Caco-2 (cell line): ENCODE data around the gene AMIGO2. TPM values are rescaled to one million over a fixed set of nuclear protein-coding genes. Genes with fewer than 3 reads are reported as not detected.

ENCODE experiments used
- BruUV-seq: library from RNA; stranded (reverse); fragments of 400-500 nt; replicated peaks from 2 replicates; lab custom pipeline; 2021; lab: Mats Ljungman, UMichigan
- CTCF ChIA-PET: fragments of 300-600 bp; sonication (Branson Sonifier 250); formaldehyde crosslinking; loops from one replicate; lab custom pipeline; 2022; ENCODE audit warnings: antibody characterized with exemption; lab: Charles Lee
- POLR2A ChIA-PET: fragments of 300-600 bp; sonication (Branson Sonifier 250); formaldehyde crosslinking; loops from one replicate; lab custom pipeline; 2022; ENCODE audit warnings: antibody characterized with exemption; lab: Charles Lee
- DNase-seq, 2 experiments: peaks; one replicate each; pipeline versions ENCODE4 v3.0.0 to v3.0.0-alpha.2; 2020 to 2022
- H3K27me3 ChIP-seq: replicated peaks from 2 replicates; pipeline ENCODE4 v1.6.0; 2011; ENCODE audit warnings: low read length; ENCODE audit not compliant: control insufficient read depth, insufficient read depth
- H3K36me3 ChIP-seq: 2 replicates; pipeline ENCODE4 v1.5.1; 2011; ENCODE audit warnings: low read length; ENCODE audit not compliant: control insufficient read depth, insufficient read depth
- H3K4me1 ChIP-seq: fragments of 250-450 bp; sonication (Bioruptor Pico); 2 replicates; pipeline ENCODE4 v1.5.1; 2020; ENCODE audit warnings: mild to moderate bottlenecking
- H3K4me3 ChIP-seq: 2 replicates; pipeline ENCODE4 v1.5.1; 2011; ENCODE audit warnings: low read depth, mild to moderate bottlenecking, control low read depth, low read length
- H3K9me3 ChIP-seq: fragments of 250-450 bp; sonication (Bioruptor Pico); 2 replicates; pipeline ENCODE4 v1.5.1; 2020; ENCODE audit warnings: mild to moderate bottlenecking, moderate library complexity
- H3K27ac Mint-ChIP-seq: one replicate; pipeline ENCODE4 v1.8.0; 2022; ENCODE audit warnings: mixed read lengths; ENCODE audit not compliant: unreplicated experiment
- H3K27me3 Mint-ChIP-seq: one replicate; pipeline ENCODE4 v1.8.0; 2022; ENCODE audit warnings: mixed read lengths; ENCODE audit not compliant: insufficient read depth, unreplicated experiment
- H3K36me3 Mint-ChIP-seq: one replicate; pipeline ENCODE4 v1.8.0; 2022; ENCODE audit warnings: mild to moderate bottlenecking, mixed read lengths; ENCODE audit not compliant: insufficient read depth, unreplicated experiment
- H3K4me1 Mint-ChIP-seq: one replicate; pipeline ENCODE4 v1.8.0; 2022; ENCODE audit warnings: low read depth, mixed read lengths; ENCODE audit not compliant: unreplicated experiment
- H3K4me3 Mint-ChIP-seq: one replicate; pipeline ENCODE4 v1.8.0; 2022; ENCODE audit warnings: mild to moderate bottlenecking, moderate library complexity, mixed read lengths; ENCODE audit not compliant: unreplicated experiment
- H3K9me3 Mint-ChIP-seq: one replicate; pipeline ENCODE4 v1.8.0; 2022; ENCODE audit warnings: mixed read lengths; ENCODE audit not compliant: unreplicated experiment
- intact Hi-C: fragments of 100-400 bp; cut with micrococcal nuclease; formaldehyde crosslinking; loops from one replicate; pipeline ENCODE4 v1.10.0; 2022; ENCODE audit not compliant: unreplicated experiment
- total RNA-seq: library from RNA; stranded (reverse); gene quantifications from 2 replicates; pipeline ENCODE4 v1.2.3, GENCODE V29; 2022
- TF ChIP-seq, protein P1 (sequence below), 2 experiments: fragments of 200-600 bp in 1 of 2; IDR thresholded peaks; 1 replicate in 1 of 2; 2 replicates in 1 of 2; pipeline versions ENCODE4 v1.5.1 to v1.8.0; 2011 to 2022; ENCODE audit warnings: antibody characterized with exemption in 1 of 2, control low read depth in 1 of 2, inconsistent platforms in 1 of 2, low read depth in 1 of 2, low read length in 1 of 2, mild to moderate bottlenecking in 1 of 2, moderate library complexity in 1 of 2; ENCODE audit not compliant: insufficient read depth in 1 of 2, severe bottlenecking in 1 of 2, unreplicated experiment in 1 of 2

The AMIGO2 gene
- total RNA-seq, 1 experiment from 2014 or later, result 1.6 TPM

DNA sequence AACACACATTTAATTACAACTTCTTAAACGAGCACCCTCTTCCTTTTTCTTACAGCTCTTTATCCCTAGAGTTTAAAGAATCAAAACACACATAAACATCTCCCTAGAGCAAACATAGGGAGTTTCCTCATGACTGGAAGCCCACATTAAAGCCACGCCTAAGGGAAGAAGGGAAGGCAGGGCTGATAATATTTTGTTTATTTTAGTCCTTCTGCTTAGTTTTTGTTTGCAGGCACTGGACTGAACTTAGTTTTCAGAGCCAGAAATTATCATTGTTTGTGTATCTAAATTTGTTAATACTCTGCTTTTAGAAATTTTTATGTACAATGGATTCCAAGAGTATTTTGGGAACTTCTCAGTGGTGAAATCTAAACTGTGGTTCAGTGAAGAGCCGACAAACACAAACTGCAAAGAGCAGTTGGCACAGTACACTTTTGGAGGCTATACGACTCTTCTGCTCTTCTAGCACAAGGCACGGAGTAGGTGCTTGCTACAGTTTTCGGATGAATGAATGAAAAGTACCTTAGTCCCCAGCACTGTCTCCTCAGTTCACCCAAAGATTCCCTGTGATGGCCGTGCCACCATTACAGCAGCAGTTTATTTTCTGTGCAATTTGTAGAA is 17.6 kb upstream of the AMIGO2 start:
- no peak overlapping the region for H3K27ac Mint-ChIP-seq

DNA sequence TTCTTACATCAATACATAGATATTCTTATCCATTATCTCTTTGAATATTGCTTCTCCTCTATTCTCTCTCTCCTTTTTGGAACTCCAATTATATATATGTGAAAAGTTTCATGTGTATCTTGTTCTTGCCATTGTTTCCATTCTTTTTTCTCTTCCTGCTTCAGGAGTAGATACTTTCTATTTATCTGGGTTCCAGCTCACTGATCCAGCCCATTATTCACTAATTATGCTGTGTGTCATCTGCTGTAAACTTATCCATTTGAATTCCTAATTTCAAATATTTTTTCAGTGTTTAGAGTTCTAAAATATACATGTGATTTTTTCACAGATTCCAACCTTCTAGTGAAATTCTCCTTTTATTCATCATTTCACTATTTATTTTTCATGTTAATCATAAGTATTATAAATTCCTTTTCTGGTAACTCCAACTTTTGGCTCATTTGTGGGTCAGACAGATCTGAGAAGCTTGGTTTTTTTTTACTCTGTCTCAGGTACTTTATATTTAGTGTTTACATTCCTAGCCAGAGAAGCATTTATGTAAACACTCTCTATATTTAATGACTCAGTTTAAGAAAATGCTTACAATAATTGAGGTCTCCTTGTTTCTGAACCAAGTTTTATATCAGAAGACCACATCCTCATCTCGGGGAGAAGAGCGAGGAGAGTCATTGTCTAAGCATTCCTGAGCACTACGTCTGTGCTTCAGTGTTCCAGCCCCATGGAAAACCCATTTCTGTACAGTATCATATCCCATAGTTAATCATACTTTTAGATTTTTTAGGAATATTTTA is 15.9 kb upstream of the AMIGO2 start:
- no TSS peak for BruUV-seq
- CTCF ChIA-PET, result interaction anchor here (0.6 kb wide), 1 partner anchor 59 kb away, joined by 4 read pairs; no protein-coding TSS in a partner anchor
- H3K9me3 Mint-ChIP-seq, result no peaks in the 10 kb centered on the region

More for the DNA sequence above, 17.6 kb upstream of the AMIGO2 start:
- Histone ChIP-seq H3K36me3 (no peaks in the 10 kb centered on the region), H3K4me3 (no peak overlapping the region), H3K27me3 (no peaks in the 10 kb centered on the region), H3K9me3 (no peaks in the 10 kb centered on the region), H3K4me1 (peaks cover 4% of the 10 kb centered on the region; the same call in 1 of the 2 replicates)
- no TSS peak for BruUV-seq
- CTCF ChIA-PET, result no interaction called here
- peaks cover 7% of the 10 kb centered on the region for H3K4me1 Mint-ChIP-seq
- POLR2A ChIA-PET, result no interaction called here
- H3K27me3 Mint-ChIP-seq, result peaks cover 8% of the 10 kb centered on the region
- H3K36me3 Mint-ChIP-seq, result no peaks in the 10 kb centered on the region
- TF ChIP-seq, protein P1, sequence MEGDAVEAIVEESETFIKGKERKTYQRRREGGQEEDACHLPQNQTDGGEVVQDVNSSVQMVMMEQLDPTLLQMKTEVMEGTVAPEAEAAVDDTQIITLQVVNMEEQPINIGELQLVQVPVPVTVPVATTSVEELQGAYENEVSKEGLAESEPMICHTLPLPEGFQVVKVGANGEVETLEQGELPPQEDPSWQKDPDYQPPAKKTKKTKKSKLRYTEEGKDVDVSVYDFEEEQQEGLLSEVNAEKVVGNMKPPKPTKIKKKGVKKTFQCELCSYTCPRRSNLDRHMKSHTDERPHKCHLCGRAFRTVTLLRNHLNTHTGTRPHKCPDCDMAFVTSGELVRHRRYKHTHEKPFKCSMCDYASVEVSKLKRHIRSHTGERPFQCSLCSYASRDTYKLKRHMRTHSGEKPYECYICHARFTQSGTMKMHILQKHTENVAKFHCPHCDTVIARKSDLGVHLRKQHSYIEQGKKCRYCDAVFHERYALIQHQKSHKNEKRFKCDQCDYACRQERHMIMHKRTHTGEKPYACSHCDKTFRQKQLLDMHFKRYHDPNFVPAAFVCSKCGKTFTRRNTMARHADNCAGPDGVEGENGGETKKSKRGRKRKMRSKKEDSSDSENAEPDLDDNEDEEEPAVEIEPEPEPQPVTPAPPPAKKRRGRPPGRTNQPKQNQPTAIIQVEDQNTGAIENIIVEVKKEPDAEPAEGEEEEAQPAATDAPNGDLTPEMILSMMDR (IDR thresholded peaks at IDR 0.05; ENCODE audit: insufficient read depth in 1 of 2, low read depth in 1 of 2, low read length in 1 of 2, severe bottlenecking in 1 of 2, unreplicated experiment in 1 of 2), result no peak
- intact Hi-C loops, result no loop called here
- DNase-seq, result no peak
- H3K4me3 Mint-ChIP-seq, result no peak overlapping the region
- no peaks in the 10 kb centered on the region for H3K9me3 Mint-ChIP-seq

DNA sequence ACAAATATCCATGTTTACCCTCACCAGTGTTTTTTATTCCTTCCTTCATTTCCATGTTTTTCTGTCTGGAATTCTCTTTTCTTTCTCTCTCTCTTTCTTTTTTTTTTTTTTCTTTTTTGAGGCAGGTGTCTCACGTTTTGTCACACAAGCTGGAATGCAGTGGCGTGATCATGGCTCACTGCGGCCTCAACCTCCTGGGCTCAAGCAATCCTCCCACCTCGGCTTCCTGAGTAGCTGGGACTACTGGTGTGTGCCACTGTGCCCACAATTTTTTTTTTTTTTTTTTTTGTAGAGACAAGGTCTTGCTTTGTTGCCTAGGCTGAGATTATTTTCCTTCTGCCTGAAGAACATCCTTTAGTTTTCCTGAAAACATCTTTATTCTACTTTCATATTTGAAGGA is 15.0 kb upstream of the AMIGO2 start:
- no peaks in the 10 kb centered on the region for H3K27me3 ChIP-seq
- peaks cover 11% of the 10 kb centered on the region for H3K27me3 Mint-ChIP-seq
- no peaks in the 10 kb centered on the region for H3K9me3 Mint-ChIP-seq
- no peak overlapping the region for H3K4me3 Mint-ChIP-seq
- no peak overlapping the region for H3K27ac Mint-ChIP-seq
- H3K9me3 ChIP-seq, result no peaks in the 10 kb centered on the region
- peaks cover 7% of the 10 kb centered on the region for H3K4me1 Mint-ChIP-seq
- intact Hi-C loops, result no loop called here
- no peak for DNase-seq
- ChIA-PET POLR2A (no interaction called here), CTCF (interaction anchor here (0.6 kb wide), 1 partner anchor 60 kb away, joined by 4 read pairs; no protein-coding TSS in a partner anchor)
- BruUV-seq, result no TSS peak
- H3K4me3 ChIP-seq, result no peak overlapping the region
- no peaks in the 10 kb centered on the region for H3K36me3 ChIP-seq
- no peaks in the 10 kb centered on the region for H3K36me3 Mint-ChIP-seq
- TF ChIP-seq, protein P1 (IDR thresholded peaks at IDR 0.05; ENCODE audit: insufficient read depth in 1 of 2, low read depth in 1 of 2, low read length in 1 of 2, severe bottlenecking in 1 of 2, unreplicated experiment in 1 of 2), result no peak
- peaks cover 4% of the 10 kb centered on the region; the same call in 1 of the 2 replicates for H3K4me1 ChIP-seq

More for the DNA sequence above, 15.9 kb upstream of the AMIGO2 start:
- no peaks in the 10 kb centered on the region for H3K27me3 ChIP-seq
- no peaks in the 10 kb centered on the region for H3K9me3 ChIP-seq
- Mint-ChIP-seq H3K4me3 (no peak overlapping the region), H3K36me3 (no peaks in the 10 kb centered on the region), H3K4me1 (peaks cover 7% of the 10 kb centered on the region), H3K27me3 (peaks cover 11% of the 10 kb centered on the region), H3K27ac (no peak overlapping the region)
- intact Hi-C loops, result no loop called here
- no peak overlapping the region for H3K4me3 ChIP-seq
- peaks cover 4% of the 10 kb centered on the region; the same call in 1 of the 2 replicates for H3K4me1 ChIP-seq
- no peak for DNase-seq
- H3K36me3 ChIP-seq, result no peaks in the 10 kb centered on the region
- POLR2A ChIA-PET, result no interaction called here
- TF ChIP-seq, protein P1 (IDR thresholded peaks at IDR 0.05; ENCODE audit: insufficient read depth in 1 of 2, low read depth in 1 of 2, low read length in 1 of 2, severe bottlenecking in 1 of 2, unreplicated experiment in 1 of 2), result no peak
